Right cardiac atrium (tissue), 5 donors: ENCODE data around the gene AK4. TPM values are rescaled to one million over a fixed set of nuclear protein-coding genes. Genes with fewer than 3 reads are reported as not detected.
"Not testable (repeated sequence)": the region's sequence is repeated elsewhere in the genome, so short reads cannot be mapped to it uniquely, and the experiment has no call there.

Experiments used
- ATAC-seq, 2 donors: fragments of 200-7000 bp; cut with Tn5 transposase; one replicate each; pipeline versions ENCODE4 v1.8.0 to v1.9.1; 2020; ENCODE audit warnings: moderate library complexity in 2 of 2, mild to moderate bottlenecking in 1 of 2
- DNase-seq, 3 donors: peaks; one replicate each; pipeline ENCODE4 v3.0.0-alpha.2; 2020
- H3K27ac ChIP-seq: one replicate; pipeline ENCODE4 v1.5.1; 2013; ENCODE audit warnings: mild to moderate bottlenecking, low read length, control low read depth, moderate library complexity
- H3K27me3 ChIP-seq: one replicate; pipeline ENCODE4 v1.6.1; 2013; ENCODE audit not compliant: control insufficient read depth, insufficient read depth
- H3K4me1 ChIP-seq: one replicate; pipeline ENCODE4 v1.6.1; 2013; ENCODE audit warnings: low read length; ENCODE audit not compliant: control insufficient read depth, insufficient read depth
- H3K4me3 ChIP-seq: one replicate; pipeline ENCODE4 v1.5.1; 2013; ENCODE audit warnings: low read length, control low read depth
- H3K9me3 ChIP-seq: one replicate; pipeline ENCODE4 v1.6.1; 2013; ENCODE audit warnings: low read length; ENCODE audit not compliant: control insufficient read depth
- WGBS: extraction: QIAGEN DNeasy Blood & Tissue Kit; methylation state at CpG from one replicate; pipeline ENCODE4 v1.1.7; 2013; 5-methylcytosine and 5-hydroxymethylcytosine counted together
- intact Hi-C, 4 donors: fragments of 100-400 bp; cut with DNase I; formaldehyde crosslinking; loops; one replicate each; pipeline versions ENCODE4 v1.11.0 to v1.14.0; 2022 to 2023
- polyA plus RNA-seq: library from polyadenylated mRNA; stranded (reverse); fragments of 200-250 nt; gene quantifications from one replicate; pipeline ENCODE4 v1.2.3, GENCODE V29; 2013
- total RNA-seq, 4 donors: library from RNA; stranded (reverse); fragmentation: NEBNext Ultra II Directional; extraction: Animal tissue kit (Norgen Biotek cat#: 25700); gene quantifications; one replicate each; pipeline ENCODE4 v1.2.1, GENCODE V29; 2021
- donor health status: healthy with polysubstance abuse.
- donor health status: DM: no; HTN: yes; CAD: no.
- donor health status: DM: no; HTN: no; CAD: no.
- donor health status: DM: no; HTN: yes; CAD: no; lungs with severe emphysema.
- donor health status: DM: yes; HTN: yes; CAD: no.

AK4 gene
- total and polyA plus RNA-seq, 5 donors, result 31.2 to 102 (median 89.3) TPM

GRCh38 chr1:65233782-65234181, 85.8 kb downstream of the AK4 start:
- WGBS, result 81% methylated on average over 2 of the region's 2 CpGs
- intact Hi-C loops, result no loop called here
- no peak for ATAC-seq
- H3K9me3 ChIP-seq, result no peaks in the 10 kb centered on the region
- no peaks in the 10 kb centered on the region for H3K27me3 ChIP-seq
- no peaks in the 10 kb centered on the region for H3K4me1 ChIP-seq
- H3K27ac ChIP-seq, result no peak overlapping the region
- no peak overlapping the region for H3K4me3 ChIP-seq
- DNase-seq, result no peak

GRCh38 chr1:65235867-65236805, 88.1 kb downstream of the AK4 start:
- 57% methylated on average over 3 of the region's 3 CpGs for WGBS
- intact Hi-C loops, result loop anchor here in 2 of 4 donors (5.0 kb wide), 1 partner anchor 451 kb away; no protein-coding TSS in a partner anchor
- ATAC-seq, result no peak

GRCh38 chr1:65237088-65237487, 89.1 kb downstream of the AK4 start:
- H3K27ac ChIP-seq, ATAC-seq, H3K27me3 ChIP-seq, DNase-seq, H3K9me3 ChIP-seq, H3K4me3 ChIP-seq, H3K4me1 ChIP-seq: not testable (repeated sequence)
- intact Hi-C loops, result loop anchor here in 2 of 4 donors (5.0 kb wide), 1 partner anchor 450 kb away; no protein-coding TSS in a partner anchor
- WGBS, result 93% methylated on average over 1 of the region's 1 CpG

More at GRCh38 chr1:65235867-65236805, 88.1 kb downstream of the AK4 start:
- Histone ChIP-seq H3K27ac (no peak overlapping the region), H3K4me1 (no peaks in the 10 kb centered on the region), H3K27me3 (no peaks in the 10 kb centered on the region), H3K4me3 (no peak overlapping the region), H3K9me3 (no peaks in the 10 kb centered on the region)
- DNase-seq, result no peak

- 81% methylated on average over 4 of the region's 4 CpGs for WGBS
- no peak for DNase-seq
- ATAC-seq, result no peak
- Histone ChIP-seq H3K4me1 (no peaks in the 10 kb centered on the region), H3K27ac (no peak overlapping the region), H3K4me3 (no peak overlapping the region), H3K9me3 (no peaks in the 10 kb centered on the region), H3K27me3 (no peaks in the 10 kb centered on the region)
- intact Hi-C loops, result loop anchor here in 2 of 4 donors (5.0 kb wide), 1 partner anchor 450 kb away; no protein-coding TSS in a partner anchor
Measured at GRCh38 chr1:65237503-65237902, 89.5 kb downstream of the AK4 start.

- Histone ChIP-seq H3K27me3 (no peaks in the 10 kb centered on the region), H3K4me3 (no peak overlapping the region), H3K9me3 (no peaks in the 10 kb centered on the region), H3K4me1 (no peaks in the 10 kb centered on the region), H3K27ac (no peak overlapping the region)
- DNase-seq (no peak), ATAC-seq (no peak)
- intact Hi-C loops, result loop anchor here in 2 of 4 donors (5.0 kb wide), 1 partner anchor 449 kb away; no protein-coding TSS in a partner anchor
- WGBS, result 57% methylated on average over 6 of the region's 6 CpGs
Measured at GRCh38 chr1:65238010-65238409, 90.0 kb downstream of the AK4 start.

GRCh38 chr1:65243491-65243890, 95.5 kb downstream of the AK4 start:
- intact Hi-C loops, result no loop called here

GRCh38 chr1:65245295-65245694, 97.3 kb downstream of the AK4 start:
- ATAC-seq, result no peak
- Histone ChIP-seq H3K27me3 (no peaks in the 10 kb centered on the region), H3K4me1 (no peaks in the 10 kb centered on the region), H3K9me3 (no peaks in the 10 kb centered on the region), H3K27ac (no peak overlapping the region), H3K4me3 (no peak overlapping the region)
- intact Hi-C loops, result no loop called here
- DNase-seq, result no peak

More at GRCh38 chr1:65243491-65243890, 95.5 kb downstream of the AK4 start:
- no peaks in the 10 kb centered on the region for H3K9me3 ChIP-seq
- H3K27ac ChIP-seq, result no peak overlapping the region
- WGBS, result 83% methylated on average over 3 of the region's 3 CpGs
- H3K27me3 ChIP-seq, result no peaks in the 10 kb centered on the region
- no peaks in the 10 kb centered on the region for H3K4me1 ChIP-seq
- DNase-seq (no peak), ATAC-seq (no peak)
- no peak overlapping the region for H3K4me3 ChIP-seq

GRCh38 chr1:65247419-65248359, 99.7 kb downstream of the AK4 start:
- H3K4me1 ChIP-seq, result no peaks in the 10 kb centered on the region
- no peaks in the 10 kb centered on the region for H3K27me3 ChIP-seq
- H3K4me3 ChIP-seq, result no peak overlapping the region
- 34% methylated on average over 4 of the region's 4 CpGs for WGBS
- no peaks in the 10 kb centered on the region for H3K9me3 ChIP-seq
- ATAC-seq (peak; percentile 51 to 63), DNase-seq (peak in 1 of 3 donors; percentile 60)
- H3K27ac ChIP-seq, result no peak overlapping the region
- intact Hi-C loops, result no loop called here

GRCh38 chr1:65250826-65251225, 102.8 kb downstream of the AK4 start:
- WGBS, result 82% methylated on average over 2 of the region's 2 CpGs
- Histone ChIP-seq H3K27ac (no peak overlapping the region), H3K4me3 (no peak overlapping the region), H3K27me3 (no peaks in the 10 kb centered on the region), H3K4me1 (no peaks in the 10 kb centered on the region), H3K9me3 (no peaks in the 10 kb centered on the region)
- no peak for ATAC-seq
- intact Hi-C loops, result loop anchor here in 2 of 4 donors (10.0 kb wide), 2 partner anchors 174 to 1194 kb away; partner anchors contain the start of genes LEPR (in 2 of the 2) and LEPROT (in 2 of the 2)
- no peak for DNase-seq

GRCh38 chr1:65253800-65254319, 105.9 kb downstream of the AK4 start:
- intact Hi-C loops, result loop anchor here in 2 of 4 donors (10.0 kb wide), 2 partner anchors 171 to 1191 kb away; partner anchors contain the start of genes LEPR (in 2 of the 2) and LEPROT (in 2 of the 2)
- no peak for ATAC-seq

More at GRCh38 chr1:65253800-65254319, 105.9 kb downstream of the AK4 start:
- WGBS, result 5% methylated on average over 15 of the region's 15 CpGs
- peak overlapping the region; percentile 65 for H3K27ac ChIP-seq
- no peaks in the 10 kb centered on the region for H3K9me3 ChIP-seq
- H3K27me3 ChIP-seq, result no peaks in the 10 kb centered on the region
- DNase-seq, result no peak
- H3K4me3 ChIP-seq, result peak overlapping the region; percentile 78
- no peaks in the 10 kb centered on the region for H3K4me1 ChIP-seq
